Activated T-cell treated with anti-CD3 and anti-CD28 coated beads for 48 hours (primary cell): ENCODE results near the gene HIP1R.
"Not testable (repeated sequence)": the region's sequence is repeated elsewhere in the genome, so short reads cannot be mapped to it uniquely, and the experiment has no call there.

Experiments
- DNase-seq: peaks from one replicate; pipeline ENCODE4 v3.0.0-alpha.2; 2020; ENCODE audit warnings: low read depth

Gene HIP1R

GRCh38 chr12:122875590-122876220 is 40.4 kb downstream of the HIP1R start:
- DNase-seq = no peak

- not testable (repeated sequence) for DNase-seq
Observed at GRCh38 chr12:122876281-122876680, 41.0 kb downstream of the HIP1R start.

- DNase-seq = no peak
Observed at GRCh38 chr12:122876731-122877130, 41.5 kb downstream of the HIP1R start.

- no peak for DNase-seq
Observed at GRCh38 chr12:122878780-122879612, 43.7 kb downstream of the HIP1R start.

- DNase-seq = no peak
Observed at GRCh38 chr12:122880155-122880667, 45.0 kb downstream of the HIP1R start.

- no peak for DNase-seq
Observed at GRCh38 chr12:122880668-122881067, 45.4 kb downstream of the HIP1R start.

- no peak for DNase-seq
Observed at GRCh38 chr12:122882908-122883558, 47.8 kb downstream of the HIP1R start.

- no peak for DNase-seq
Observed at GRCh38 chr12:122884091-122884826, 49.0 kb downstream of the HIP1R start.

- DNase-seq = no peak
Observed at GRCh38 chr12:122884860-122885259, 49.6 kb downstream of the HIP1R start.

- DNase-seq = no peak
Observed at GRCh38 chr12:122886161-122886560, 50.9 kb downstream of the HIP1R start.

GRCh38 chr12:122886851-122887818 is 51.9 kb downstream of the HIP1R start:
- DNase-seq = peak; percentile 47

GRCh38 chr12:122887819-122888212 is 52.6 kb downstream of the HIP1R start:
- DNase-seq = no peak

GRCh38 chr12:122888232-122888752 is 53.0 kb downstream of the HIP1R start:
- DNase-seq = no peak

GRCh38 chr12:122889761-122890520 is 54.7 kb downstream of the HIP1R start:
- DNase-seq = no peak

GRCh38 chr12:122891661-122892525 is 56.6 kb downstream of the HIP1R start:
- no peak for DNase-seq

GRCh38 chr12:122892724-122893123 is 57.5 kb downstream of the HIP1R start:
- DNase-seq = not testable (repeated sequence)

- DNase-seq = no peak
Observed at GRCh38 chr12:122893208-122894153, 58.2 kb downstream of the HIP1R start.
